Loucy (cell line): ENCODE measurements around the gene GIMAP7.

ENCODE experiments used
- H2AFZ ChIP-seq: fragments of 200-600 bp; sonication (generic); 2 replicates; pipeline ENCODE4 v1.6.0; 2016; ENCODE audit warnings: antibody characterized with exemption, mild to moderate bottlenecking, low read length, moderate library complexity
- H3F3A ChIP-seq: fragments of 200-600 bp; 2 replicates; pipeline ENCODE4 v1.6.0; 2016; ENCODE audit warnings: antibody characterized with exemption, low read depth, mild to moderate bottlenecking
- H3K27me3 ChIP-seq: fragments of 200-600 bp; sonication (generic); 2 replicates; pipeline ENCODE4 v1.6.1; 2014; ENCODE audit warnings: low read length, mild to moderate bottlenecking; ENCODE audit not compliant: insufficient read depth, poor library complexity, severe bottlenecking
- H3K36me3 ChIP-seq: fragments of 200-600 bp; sonication (generic); 2 replicates; pipeline ENCODE4 v1.6.1; 2016; ENCODE audit warnings: low read length; ENCODE audit not compliant: insufficient read depth
- H3K4me1 ChIP-seq: fragments of 200-600 bp; sonication (generic); 2 replicates; pipeline ENCODE4 v1.5.1; 2014; ENCODE audit warnings: low read length, mild to moderate bottlenecking; ENCODE audit not compliant: insufficient read depth, poor library complexity, severe bottlenecking
- H3K4me2 ChIP-seq: fragments of 200-600 bp; sonication (generic); 2 replicates; pipeline ENCODE4 v1.6.0; 2014; ENCODE audit warnings: antibody characterized with exemption, low read length, low read depth, mild to moderate bottlenecking; ENCODE audit not compliant: poor library complexity, severe bottlenecking
- H3K4me3 ChIP-seq: fragments of 200-600 bp; sonication (generic); 2 replicates; pipeline ENCODE4 v1.5.1; 2014; ENCODE audit warnings: low read length, mild to moderate bottlenecking, mixed read lengths; ENCODE audit not compliant: poor library complexity, severe bottlenecking
- H3K79me2 ChIP-seq: fragments of 200-600 bp; sonication (generic); 2 replicates; pipeline ENCODE4 v1.6.1; 2014; ENCODE audit warnings: low read length; ENCODE audit not compliant: insufficient read depth
- H3K9ac ChIP-seq: fragments of 200-600 bp; sonication (generic); 2 replicates; pipeline ENCODE4 v1.6.0; 2014; ENCODE audit warnings: mild to moderate bottlenecking, low read depth, low read length, moderate library complexity; ENCODE audit not compliant: poor library complexity, severe bottlenecking
- H3K9me2 ChIP-seq: fragments of 200-600 bp; sonication (generic); replicated peaks from 2 replicates; pipeline ENCODE4 v1.6.1; 2016; ENCODE audit warnings: low read depth, low read length, mixed read lengths
- H3K9me3 ChIP-seq: fragments of 200-600 bp; sonication (generic); 2 replicates; pipeline ENCODE4 v1.6.1; 2014; ENCODE audit warnings: mild to moderate bottlenecking, antibody characterized with exemption, low read length, low read depth; ENCODE audit not compliant: insufficient read depth
- H4K20me1 ChIP-seq: fragments of 200-600 bp; sonication (generic); 2 replicates; pipeline ENCODE4 v1.6.0; 2014; ENCODE audit warnings: antibody characterized with exemption, low read length, mild to moderate bottlenecking; ENCODE audit not compliant: insufficient read depth, poor library complexity, severe bottlenecking
- EZH2phosphoT487 ChIP-seq: fragments of 200-600 bp; IDR thresholded peaks from 2 replicates; pipeline ENCODE4 v1.6.1; 2018; ENCODE audit warnings: antibody characterized with exemption, mild to moderate bottlenecking, moderate library complexity, borderline replicate concordance
- TF ChIP-seq, protein P1 (sequence below): fragments of 200-600 bp; sonication (generic); conservative IDR thresholded peaks from 2 replicates; pipeline ENCODE4 v1.5.1; 2014; ENCODE audit warnings: mild to moderate bottlenecking, antibody characterized with exemption, low read length

Gene GIMAP7

GRCh38 chr7:150514748-150515222 lies at the start of gene GIMAP7:
Gene GIMAP7 (plus strand): TSS chr7:150514872. CDS start chr7:150519975, 5,103 bp downstream.
- H3K9me2 ChIP-seq: no peaks in the 10 kb centered on the region
- peaks cover 1% of the 10 kb centered on the region; the same call in 1 of the 2 replicates for H3K36me3 ChIP-seq
- H3K9me3 ChIP-seq: no peaks in the 10 kb centered on the region
- peaks cover 58% of the 10 kb centered on the region for H3K79me2 ChIP-seq
- no peaks in the 10 kb centered on the region for H3F3A ChIP-seq
- H2AFZ ChIP-seq: peak within 1 kb of the TSS; percentile 90
- TF ChIP-seq, protein P1, sequence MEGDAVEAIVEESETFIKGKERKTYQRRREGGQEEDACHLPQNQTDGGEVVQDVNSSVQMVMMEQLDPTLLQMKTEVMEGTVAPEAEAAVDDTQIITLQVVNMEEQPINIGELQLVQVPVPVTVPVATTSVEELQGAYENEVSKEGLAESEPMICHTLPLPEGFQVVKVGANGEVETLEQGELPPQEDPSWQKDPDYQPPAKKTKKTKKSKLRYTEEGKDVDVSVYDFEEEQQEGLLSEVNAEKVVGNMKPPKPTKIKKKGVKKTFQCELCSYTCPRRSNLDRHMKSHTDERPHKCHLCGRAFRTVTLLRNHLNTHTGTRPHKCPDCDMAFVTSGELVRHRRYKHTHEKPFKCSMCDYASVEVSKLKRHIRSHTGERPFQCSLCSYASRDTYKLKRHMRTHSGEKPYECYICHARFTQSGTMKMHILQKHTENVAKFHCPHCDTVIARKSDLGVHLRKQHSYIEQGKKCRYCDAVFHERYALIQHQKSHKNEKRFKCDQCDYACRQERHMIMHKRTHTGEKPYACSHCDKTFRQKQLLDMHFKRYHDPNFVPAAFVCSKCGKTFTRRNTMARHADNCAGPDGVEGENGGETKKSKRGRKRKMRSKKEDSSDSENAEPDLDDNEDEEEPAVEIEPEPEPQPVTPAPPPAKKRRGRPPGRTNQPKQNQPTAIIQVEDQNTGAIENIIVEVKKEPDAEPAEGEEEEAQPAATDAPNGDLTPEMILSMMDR: no peak
- no peak for TF ChIP-seq EZH2phosphoT487
- H4K20me1 ChIP-seq: no peaks in the 10 kb centered on the region
- peak within 1 kb of the TSS; percentile 87 for H3K4me3 ChIP-seq
- H3K9ac ChIP-seq: peak within 1 kb of the TSS; percentile 82
- no peaks in the 10 kb centered on the region for H3K27me3 ChIP-seq
- H3K4me1 ChIP-seq: peaks cover 52% of the 10 kb centered on the region
- peak within 1 kb of the TSS; percentile 78 for H3K4me2 ChIP-seq

GRCh38 chr7:150464962-150465361 lies 49.7 kb upstream of the GIMAP7 start:
- TF ChIP-seq EZH2phosphoT487: no peak
- TF ChIP-seq, protein P1: no peak
- Histone ChIP-seq H3K4me3 (no peak overlapping the region), H3K36me3 (no peaks in the 10 kb centered on the region), H3K9me2 (no peaks in the 10 kb centered on the region), H3K27me3 (no peaks in the 10 kb centered on the region), H3K79me2 (no peaks in the 10 kb centered on the region), H3K9ac (no peak overlapping the region), H3K4me2 (no peak overlapping the region), H2AFZ (no peak overlapping the region), H4K20me1 (no peaks in the 10 kb centered on the region), H3F3A (no peaks in the 10 kb centered on the region), H3K4me1 (peaks cover 10% of the 10 kb centered on the region), H3K9me3 (peaks cover 22% of the 10 kb centered on the region; the same call in 1 of the 2 replicates)

DNA sequence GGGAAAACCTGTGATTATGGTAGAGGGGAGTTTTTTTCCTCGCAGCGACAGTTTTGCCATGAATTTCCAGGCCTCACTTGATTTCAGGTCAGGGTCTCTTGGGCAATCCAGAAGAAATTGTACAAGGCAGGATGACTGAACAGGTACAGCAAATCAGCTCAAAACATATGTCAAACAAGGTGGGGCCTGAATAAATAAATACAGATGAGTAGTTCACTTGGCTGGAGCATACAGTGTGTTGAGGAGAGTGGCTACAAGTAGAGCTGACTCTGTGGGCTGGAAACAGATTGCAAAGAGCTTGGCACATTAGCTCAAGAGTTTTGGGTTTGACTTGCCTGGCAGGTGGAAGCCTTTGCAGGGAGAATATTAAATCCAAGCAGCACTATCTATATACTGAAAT lies 49.3 kb upstream of the GIMAP7 start:
- no peaks in the 10 kb centered on the region for H3K36me3 ChIP-seq
- peaks cover 21% of the 10 kb centered on the region; the same call in 1 of the 2 replicates for H3K9me3 ChIP-seq
- no peaks in the 10 kb centered on the region for H3F3A ChIP-seq
- no peak overlapping the region for H3K4me2 ChIP-seq
- H3K9me2 ChIP-seq: no peaks in the 10 kb centered on the region
- no peak overlapping the region for H3K9ac ChIP-seq
- TF ChIP-seq, protein P1: no peak
- no peak for TF ChIP-seq EZH2phosphoT487
- no peaks in the 10 kb centered on the region for H4K20me1 ChIP-seq
- no peaks in the 10 kb centered on the region for H3K27me3 ChIP-seq
- peaks cover 10% of the 10 kb centered on the region for H3K4me1 ChIP-seq
- no peak overlapping the region for H2AFZ ChIP-seq
- H3K79me2 ChIP-seq: no peaks in the 10 kb centered on the region
- no peak overlapping the region for H3K4me3 ChIP-seq
